Endothelial cell of umbilical vein (primary cell): ENCODE results near the gene TEX22. TPM values are rescaled to one million over a fixed set of nuclear protein-coding genes. Genes with fewer than 3 reads are reported as not detected.

Experiments used
- BruUV-seq: library from RNA; stranded (reverse); fragments of 400-500 nt; replicated peaks from 2 replicates; lab custom pipeline; 2021; lab: Mats Ljungman, UMichigan
- CTCF ChIA-PET: fragments of 300-600, 350-600 bp; sonication (Branson Sonifier 250); formaldehyde crosslinking; loops from one replicate; lab custom pipeline; 2021; ENCODE audit warnings: antibody characterized with exemption, inconsistent platforms; lab: Charles Lee
- POLR2A ChIA-PET: fragments of 300-600, 350-600 bp; sonication (Branson Sonifier 250); formaldehyde crosslinking; loops from one replicate; lab custom pipeline; 2021; ENCODE audit warnings: antibody characterized with exemption, inconsistent platforms; lab: Charles Lee
- DNase-seq: peaks from one replicate; pipeline ENCODE4 v3.0.0-alpha.2; 2011; ENCODE audit warnings: low read depth, low spot score
- FAIRE-seq: peaks from 2 replicates; lab custom pipeline; 2011; peaks lifted over from hg19 to GRCh38; lab: Jason Lieb, UNC
- H2AFZ ChIP-seq: 2 replicates; pipeline ENCODE4 v1.6.0; 2012; ENCODE audit warnings: low read depth, low read length, control low read depth, inconsistent platforms
- H3K27ac ChIP-seq: 2 replicates; pipeline ENCODE4 v1.5.1; 2011; ENCODE audit warnings: low read depth, mild to moderate bottlenecking, control low read depth, low read length, moderate library complexity; ENCODE audit not compliant: insufficient read depth
- H3K27me3 ChIP-seq, 2 experiments: 2 replicates each; pipeline versions ENCODE4 v1.6.0 to v1.6.1; 2011; ENCODE audit warnings: low read length in 2 of 2, mixed read lengths in 1 of 2; ENCODE audit not compliant: control insufficient read depth in 2 of 2, insufficient read depth in 2 of 2
- H3K36me3 ChIP-seq, 2 experiments: 2 replicates in 1 of 2; 3 replicates in 1 of 2; pipeline ENCODE4 v1.5.1; 2011; ENCODE audit warnings: low read length in 2 of 2, mild to moderate bottlenecking in 1 of 2, moderate library complexity in 1 of 2; ENCODE audit not compliant: control insufficient read depth in 2 of 2, insufficient read depth in 2 of 2; ENCODE audit errors: extremely low read depth in 1 of 2
- H3K4me1 ChIP-seq: 3 replicates; pipeline ENCODE4 v1.5.1; 2011; ENCODE audit warnings: mild to moderate bottlenecking, low read length; ENCODE audit not compliant: control insufficient read depth, insufficient read depth; ENCODE audit errors: extremely low read depth
- H3K4me2 ChIP-seq: 2 replicates; pipeline ENCODE4 v1.6.1; 2011; ENCODE audit warnings: low read length, control low read depth, mixed read lengths; ENCODE audit not compliant: insufficient read depth
- H3K4me3 ChIP-seq, 3 experiments: fragments of 200-600 bp in 1 of 3; sonication (generic), shearing (Covaris generic) in 1 of 3; replicated peaks in 1 of 3; 2 replicates each; pipeline ENCODE4 v1.5.1; 2011 to 2016; ENCODE audit warnings: control low read depth in 3 of 3, low read length in 3 of 3, mild to moderate bottlenecking in 2 of 3, inconsistent platforms in 1 of 3, low read depth in 1 of 3, moderate library complexity in 1 of 3; ENCODE audit not compliant: insufficient read depth in 1 of 3
- H3K79me2 ChIP-seq: 2 replicates; pipeline ENCODE4 v1.6.0; 2012; ENCODE audit warnings: low read length, inconsistent platforms; ENCODE audit not compliant: control insufficient read depth, insufficient read depth
- H3K9ac ChIP-seq: replicated peaks from 2 replicates; pipeline ENCODE3; 2011; ENCODE audit warnings: low read length, control low read depth; ENCODE audit not compliant: insufficient read depth; ENCODE audit errors: extremely low read depth
- H3K9me1 ChIP-seq: replicated peaks from 3 replicates; pipeline ENCODE4 v1.6.0; 2011; ENCODE audit warnings: mild to moderate bottlenecking, low read length; ENCODE audit not compliant: control insufficient read depth, insufficient read depth; ENCODE audit errors: extremely low read depth
- H3K9me3 ChIP-seq: replicated peaks from 2 replicates; pipeline ENCODE4 v1.5.1; 2012; ENCODE audit warnings: low read length, inconsistent platforms; ENCODE audit not compliant: control insufficient read depth, insufficient read depth
- H4K20me1 ChIP-seq: replicated peaks from 2 replicates; pipeline ENCODE3; 2011; ENCODE audit warnings: mild to moderate bottlenecking, low read length; ENCODE audit not compliant: control insufficient read depth, insufficient read depth; ENCODE audit errors: extremely low read depth
- EZH2 ChIP-seq: IDR thresholded peaks from 2 replicates; pipeline ENCODE4 v1.6.1; 2012; ENCODE audit warnings: borderline replicate concordance, low read depth, mild to moderate bottlenecking, moderate library complexity, low read length, inconsistent platforms; ENCODE audit not compliant: severe bottlenecking
- FOS ChIP-seq: IDR thresholded peaks from 2 replicates; pipeline ENCODE4 v1.6.1; 2011; ENCODE audit warnings: mild to moderate bottlenecking, low read length, moderate library complexity, borderline replicate concordance; ENCODE audit not compliant: insufficient read depth
- GATA2 ChIP-seq: IDR thresholded peaks from 2 replicates; pipeline ENCODE4 v1.7.0; 2011; ENCODE audit warnings: low read depth, mild to moderate bottlenecking, moderate library complexity, mixed read lengths, low read length; ENCODE audit not compliant: insufficient read length, insufficient read depth
- JUN ChIP-seq: IDR thresholded peaks from 2 replicates; pipeline ENCODE4 v1.6.1; 2011; ENCODE audit warnings: borderline replicate concordance, low read depth; ENCODE audit not compliant: insufficient read length, insufficient read depth
- MYC ChIP-seq: IDR thresholded peaks from one replicate; pipeline ENCODE4 v1.6.1; 2011; ENCODE audit warnings: mild to moderate bottlenecking, low read depth, low read length
- POLR2A ChIP-seq: IDR thresholded peaks from 2 replicates; pipeline ENCODE4 v1.6.1; 2012; ENCODE audit warnings: low read depth, mild to moderate bottlenecking, control low read depth, low read length
- POLR2AphosphoS5 ChIP-seq: IDR thresholded peaks from 2 replicates; pipeline ENCODE4 v1.6.1; 2012; ENCODE audit warnings: low read depth, mild to moderate bottlenecking, control low read depth, low read length, moderate library complexity; ENCODE audit not compliant: insufficient read depth
- dilution Hi-C: fragments of 300-500 bp; cut with MboI; formaldehyde crosslinking; loops from one replicate; pipeline ENCODE4 v1.15.0; 2019; ENCODE audit warnings: low sequenced_read_pairs; ENCODE audit not compliant: extremely low pct_ligation_motif_present
- intact Hi-C: fragments of 100-400 bp; cut with micrococcal nuclease; formaldehyde crosslinking; loops from one replicate; pipeline ENCODE4 v1.10.0; 2022
- polyA plus RNA-seq, 4 experiments: library from polyadenylated mRNA; depleted of rRNA in 3 of 4; stranded (reverse) in 3 of 4; unstranded in 1 of 4; fragments of >200 nt; gene quantifications; 2 replicates each; pipeline versions ENCODE4 v1.2.1 to v1.2.3, GENCODE V29; 2011 to 2012; ENCODE audit warnings: missing spikeins in 1 of 4
- total RNA-seq: library from RNA; stranded (reverse); gene quantifications from 2 replicates; pipeline ENCODE4 v1.2.3, GENCODE V29; 2021
- TF ChIP-seq, protein P1 (sequence below), 2 donors: IDR thresholded peaks; 1 replicate in 1 of 2; 2 replicates in 1 of 2; pipeline ENCODE4 v1.5.1; 2011; ENCODE audit warnings: low read length in 2 of 2, mild to moderate bottlenecking in 2 of 2, moderate library complexity in 2 of 2, control low read depth in 1 of 2, inconsistent platforms in 1 of 2, low read depth in 1 of 2; ENCODE audit not compliant: insufficient read depth in 1 of 2; ENCODE audit errors: extremely low read depth in 1 of 2
- TF ChIP-seq, protein P2 (sequence below): IDR thresholded peaks from 2 replicates; pipeline ENCODE4 v1.6.1; 2011; ENCODE audit not compliant: insufficient read depth, insufficient read length

The TEX22 gene
- total and polyA plus RNA-seq, 2 donors (not counting 3 experiments of a cell fraction or from before 2014, with no cell fraction given) = 0.06 to 1.1 TPM

DNA sequence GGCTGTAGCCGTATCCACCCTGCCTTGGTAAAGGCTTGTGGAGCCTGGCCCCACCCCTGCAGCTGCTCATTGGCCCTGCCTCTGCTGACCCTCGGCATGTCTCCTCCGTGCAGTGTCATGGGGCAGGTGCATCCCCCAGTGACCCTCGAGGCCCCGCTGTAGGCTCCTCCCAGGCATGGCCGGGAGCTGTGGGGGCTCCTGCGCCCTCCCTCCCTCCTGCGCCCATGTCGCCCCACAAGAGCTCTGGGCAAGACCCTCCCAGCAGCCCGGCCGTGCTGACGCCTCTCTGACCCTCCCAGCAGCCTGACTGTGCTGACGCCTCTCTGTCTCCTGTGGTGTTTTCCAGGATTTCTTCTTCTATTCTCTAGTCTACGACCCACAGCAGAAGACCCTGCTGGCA lies 55.5 kb downstream of the TEX22 start:
- H4K20me1 ChIP-seq = no peaks in the 10 kb centered on the region
- peaks cover 3 to 57% of the 10 kb centered on the region in 2 experiments for H3K36me3 ChIP-seq
- BruUV-seq = no TSS peak
- H3K9ac ChIP-seq = no peak overlapping the region
- H3K9me1 ChIP-seq = no peaks in the 10 kb centered on the region
- H3K4me3 ChIP-seq = no peak overlapping the region
- H3K9me3 ChIP-seq = no peaks in the 10 kb centered on the region
- H2AFZ ChIP-seq = no peak overlapping the region
- H3K4me2 ChIP-seq = no peak overlapping the region
- H3K4me1 ChIP-seq = no peaks in the 10 kb centered on the region
- ChIA-PET POLR2A (no interaction called here), CTCF (no interaction called here)
- no peaks in the 10 kb centered on the region for H3K27me3 ChIP-seq
- intact Hi-C loops = no loop called here
- no peak overlapping the region for H3K27ac ChIP-seq
- FAIRE-seq (no peak), DNase-seq (no peak)
- TF ChIP-seq MYC = no peak
- no peak for TF ChIP-seq JUN
- TF ChIP-seq FOS = no peak
- no peak for TF ChIP-seq POLR2AphosphoS5
- TF ChIP-seq, protein P1, sequence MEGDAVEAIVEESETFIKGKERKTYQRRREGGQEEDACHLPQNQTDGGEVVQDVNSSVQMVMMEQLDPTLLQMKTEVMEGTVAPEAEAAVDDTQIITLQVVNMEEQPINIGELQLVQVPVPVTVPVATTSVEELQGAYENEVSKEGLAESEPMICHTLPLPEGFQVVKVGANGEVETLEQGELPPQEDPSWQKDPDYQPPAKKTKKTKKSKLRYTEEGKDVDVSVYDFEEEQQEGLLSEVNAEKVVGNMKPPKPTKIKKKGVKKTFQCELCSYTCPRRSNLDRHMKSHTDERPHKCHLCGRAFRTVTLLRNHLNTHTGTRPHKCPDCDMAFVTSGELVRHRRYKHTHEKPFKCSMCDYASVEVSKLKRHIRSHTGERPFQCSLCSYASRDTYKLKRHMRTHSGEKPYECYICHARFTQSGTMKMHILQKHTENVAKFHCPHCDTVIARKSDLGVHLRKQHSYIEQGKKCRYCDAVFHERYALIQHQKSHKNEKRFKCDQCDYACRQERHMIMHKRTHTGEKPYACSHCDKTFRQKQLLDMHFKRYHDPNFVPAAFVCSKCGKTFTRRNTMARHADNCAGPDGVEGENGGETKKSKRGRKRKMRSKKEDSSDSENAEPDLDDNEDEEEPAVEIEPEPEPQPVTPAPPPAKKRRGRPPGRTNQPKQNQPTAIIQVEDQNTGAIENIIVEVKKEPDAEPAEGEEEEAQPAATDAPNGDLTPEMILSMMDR (IDR thresholded peaks at IDR 0.05; ENCODE audit: extremely low read depth in 1 of 2, insufficient read depth in 1 of 2, low read depth in 1 of 2, low read length in 2 of 2) = no peak
- no peak for TF ChIP-seq GATA2
- no peak for TF ChIP-seq EZH2
- TF ChIP-seq, protein P2, sequence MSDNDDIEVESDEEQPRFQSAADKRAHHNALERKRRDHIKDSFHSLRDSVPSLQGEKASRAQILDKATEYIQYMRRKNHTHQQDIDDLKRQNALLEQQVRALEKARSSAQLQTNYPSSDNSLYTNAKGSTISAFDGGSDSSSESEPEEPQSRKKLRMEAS = no peak
- no peak for TF ChIP-seq POLR2A
- peaks cover 2% of the 10 kb centered on the region for H3K79me2 ChIP-seq
- dilution Hi-C loops = no loop called here
